ENCODE results near the gene DCST2.

Gene DCST2

GRCh38 chr1:155070158-155070621 is 36.6 kb upstream of the DCST2 start:
- DNase-seq (ENCODE audit: low read depth in 1 of 2, low spot score in 1 of 2), result no peak

GRCh38 chr1:155069551-155070157 is 36.1 kb upstream of the DCST2 start:
- no peak for DNase-seq (ENCODE audit: low read depth in 1 of 2, low spot score in 1 of 2)

- no peak for DNase-seq (ENCODE audit: low read depth in 1 of 2, low spot score in 1 of 2)
Observed at GRCh38 chr1:155068599-155068998, 35.0 kb upstream of the DCST2 start.

- DNase-seq (ENCODE audit: low read depth in 1 of 2, low spot score in 1 of 2), result no peak
Observed at GRCh38 chr1:155066777-155067176, 33.2 kb upstream of the DCST2 start.

DNA sequence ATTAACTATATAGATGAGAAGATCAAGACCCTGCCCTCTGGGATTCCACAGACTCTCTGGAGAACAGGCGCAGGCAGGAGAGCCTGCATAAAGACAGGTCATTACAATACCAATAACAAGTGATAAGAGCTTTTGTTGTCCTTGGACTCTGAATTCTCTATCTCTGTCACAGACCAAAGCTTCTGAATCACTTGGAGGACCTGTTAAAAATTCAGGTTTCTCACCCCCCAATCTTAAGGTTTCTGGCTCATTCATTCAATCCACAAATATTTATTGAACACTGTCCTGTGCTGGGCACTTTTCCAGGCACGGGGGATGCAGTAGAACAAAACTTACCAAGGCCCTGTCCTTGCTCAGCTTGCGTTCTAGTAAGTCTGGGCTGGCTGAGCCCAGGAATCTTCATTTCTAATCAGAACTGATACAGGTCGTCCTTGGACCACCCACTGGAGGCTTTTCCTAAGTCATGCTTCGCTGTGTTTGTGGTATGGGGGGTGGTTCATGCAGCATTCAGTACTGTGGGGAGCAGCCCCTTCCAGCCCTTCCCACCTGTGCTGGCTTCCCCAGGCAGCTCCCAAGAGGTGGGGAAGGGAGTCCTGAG is 31.4 kb upstream of the DCST2 start:
- no peak for DNase-seq (ENCODE audit: low read depth in 1 of 2, low spot score in 1 of 2)

GRCh38 chr1:155064111-155064831 is 30.7 kb upstream of the DCST2 start:
- DNase-seq (ENCODE audit: low read depth in 1 of 2, low spot score in 1 of 2), result no peak

GRCh38 chr1:155063550-155064110 is 30.0 kb upstream of the DCST2 start, which contains the start of gene EFNA4:
EFNA4 (plus strand) TSS chr1:155063740; CDS start chr1:155063824, 84 bp downstream.
- peak; percentile 62 to 69 for DNase-seq (ENCODE audit: low read depth in 1 of 2, low spot score in 1 of 2)

DNA sequence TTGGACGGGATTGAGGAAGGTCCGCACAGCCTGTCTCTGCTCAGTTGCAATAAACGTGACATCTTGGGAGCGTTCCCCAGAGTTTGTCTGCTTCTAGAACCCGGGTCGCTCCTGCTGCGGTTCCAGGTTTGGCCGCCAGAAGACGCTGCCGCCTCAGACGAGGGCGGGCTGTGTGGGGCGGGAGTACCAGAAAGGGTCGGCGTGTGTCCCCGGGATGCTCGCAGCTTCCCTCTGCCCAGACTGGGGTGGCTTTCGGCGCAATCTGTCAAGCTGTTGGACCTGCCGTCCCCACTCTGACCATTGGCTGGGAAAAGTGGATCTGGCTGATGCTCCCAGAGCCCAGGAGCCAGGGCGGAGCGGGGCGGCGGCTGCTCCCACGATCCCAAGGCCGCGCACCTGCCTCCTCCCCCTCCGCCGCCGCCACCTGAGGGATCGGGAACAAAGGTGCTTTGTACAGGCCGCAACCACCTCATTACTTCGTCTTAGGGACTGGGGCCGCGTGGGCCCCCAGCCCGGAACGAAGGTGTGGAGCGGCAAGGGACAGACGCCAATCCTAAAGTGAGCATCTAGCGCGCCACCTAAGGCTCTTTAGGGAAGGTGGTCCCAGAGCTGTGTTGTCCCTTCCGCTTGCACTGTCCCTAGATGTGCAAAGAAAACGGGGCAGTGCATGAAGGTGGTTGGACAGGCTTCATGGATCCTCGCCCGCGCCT is 29.3 kb upstream of the DCST2 start:
- peak in 1 of 2 donors; percentile 60 for DNase-seq (ENCODE audit: low read depth in 1 of 2, low spot score in 1 of 2)

DNA sequence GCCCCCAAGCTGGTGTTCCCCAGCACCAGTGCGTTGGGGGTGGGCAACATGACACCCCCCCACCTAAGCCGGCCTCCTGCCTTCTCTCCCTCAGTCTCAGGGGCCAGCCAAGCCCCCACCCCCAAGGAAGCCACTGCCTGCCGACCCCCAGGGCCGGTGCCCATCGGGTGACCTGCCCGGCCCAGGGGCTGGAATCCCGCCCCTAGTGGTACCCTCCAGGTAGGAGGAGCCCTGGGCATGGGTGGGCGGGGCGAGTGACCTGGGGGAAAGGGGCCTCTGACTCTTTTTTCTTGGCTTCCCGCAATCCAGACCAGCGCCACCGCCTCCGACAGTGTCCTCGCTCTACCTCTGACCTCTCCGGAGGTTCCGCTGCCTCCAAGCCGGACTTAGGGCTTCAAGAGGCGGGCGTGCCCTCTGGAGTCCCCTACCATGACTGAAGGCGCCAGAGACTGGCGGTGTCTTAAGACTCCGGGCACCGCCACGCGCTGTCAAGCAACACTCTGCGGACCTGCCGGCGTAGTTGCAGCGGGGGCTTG is 28.6 kb upstream of the DCST2 start:
- no peak for DNase-seq (ENCODE audit: low read depth in 1 of 2, low spot score in 1 of 2)

- DNase-seq (ENCODE audit: low read depth in 1 of 2, low spot score in 1 of 2), result peak; percentile 89 to 97
Observed at GRCh38 chr1:155061381-155062150, 28.0 kb upstream of the DCST2 start.

GRCh38 chr1:155060736-155061135 is 27.2 kb upstream of the DCST2 start:
- DNase-seq (ENCODE audit: low read depth in 1 of 2, low spot score in 1 of 2), result no peak

GRCh38 chr1:155057788-155058211 is 24.2 kb upstream of the DCST2 start:
- DNase-seq (ENCODE audit: low read depth in 1 of 2, low spot score in 1 of 2), result no peak

DNA sequence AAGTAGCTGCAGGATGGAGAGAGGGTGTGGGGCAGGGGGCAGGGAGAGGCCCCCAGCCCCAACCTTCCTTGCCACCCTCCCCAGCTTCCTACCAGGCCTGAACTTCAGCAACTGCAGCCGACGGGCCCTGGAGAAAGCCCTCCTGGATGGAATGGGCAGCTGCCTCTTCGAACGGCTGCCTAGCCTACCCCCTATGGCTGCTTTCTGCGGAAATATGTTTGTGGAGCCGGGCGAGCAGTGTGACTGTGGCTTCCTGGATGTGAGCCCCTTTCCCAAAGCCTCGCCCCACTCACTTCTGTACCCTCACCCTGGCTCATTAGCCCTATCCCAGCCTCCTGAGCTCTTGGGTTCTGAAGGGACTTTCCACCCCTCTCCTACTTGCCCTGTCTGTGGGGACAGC is 23.5 kb upstream of the DCST2 start:
- DNase-seq (ENCODE audit: low read depth in 1 of 2, low spot score in 1 of 2), result no peak

DNA sequence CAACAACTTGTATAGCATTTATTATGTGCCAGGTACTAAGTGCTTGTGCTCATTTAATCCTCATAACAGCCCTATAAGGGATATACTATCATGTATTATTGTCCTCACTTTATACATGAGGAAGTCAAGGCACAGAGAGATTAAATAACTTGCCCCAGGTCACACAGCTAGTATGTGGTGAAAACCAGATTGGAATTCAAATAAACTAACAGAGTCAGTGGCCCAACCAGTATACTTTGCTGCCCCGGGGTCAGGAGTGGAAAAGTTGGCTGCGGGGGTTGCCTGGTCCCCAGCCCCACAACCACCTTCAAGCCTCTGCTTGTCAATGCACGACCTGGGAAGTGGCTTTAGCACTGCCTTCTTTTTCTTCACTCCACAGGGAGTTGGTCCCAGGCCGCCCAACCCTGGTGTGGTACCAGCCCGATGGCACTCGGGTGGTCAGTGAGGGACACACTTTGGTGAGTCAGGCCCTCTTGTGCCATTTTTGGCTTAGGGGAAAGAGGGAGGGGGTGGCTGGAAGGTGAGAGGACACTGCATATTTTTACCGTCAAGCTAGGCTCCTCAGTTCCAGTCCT is 20.0 kb upstream of the DCST2 start:
- no peak for DNase-seq (ENCODE audit: low read depth in 1 of 2, low spot score in 1 of 2)

DNA sequence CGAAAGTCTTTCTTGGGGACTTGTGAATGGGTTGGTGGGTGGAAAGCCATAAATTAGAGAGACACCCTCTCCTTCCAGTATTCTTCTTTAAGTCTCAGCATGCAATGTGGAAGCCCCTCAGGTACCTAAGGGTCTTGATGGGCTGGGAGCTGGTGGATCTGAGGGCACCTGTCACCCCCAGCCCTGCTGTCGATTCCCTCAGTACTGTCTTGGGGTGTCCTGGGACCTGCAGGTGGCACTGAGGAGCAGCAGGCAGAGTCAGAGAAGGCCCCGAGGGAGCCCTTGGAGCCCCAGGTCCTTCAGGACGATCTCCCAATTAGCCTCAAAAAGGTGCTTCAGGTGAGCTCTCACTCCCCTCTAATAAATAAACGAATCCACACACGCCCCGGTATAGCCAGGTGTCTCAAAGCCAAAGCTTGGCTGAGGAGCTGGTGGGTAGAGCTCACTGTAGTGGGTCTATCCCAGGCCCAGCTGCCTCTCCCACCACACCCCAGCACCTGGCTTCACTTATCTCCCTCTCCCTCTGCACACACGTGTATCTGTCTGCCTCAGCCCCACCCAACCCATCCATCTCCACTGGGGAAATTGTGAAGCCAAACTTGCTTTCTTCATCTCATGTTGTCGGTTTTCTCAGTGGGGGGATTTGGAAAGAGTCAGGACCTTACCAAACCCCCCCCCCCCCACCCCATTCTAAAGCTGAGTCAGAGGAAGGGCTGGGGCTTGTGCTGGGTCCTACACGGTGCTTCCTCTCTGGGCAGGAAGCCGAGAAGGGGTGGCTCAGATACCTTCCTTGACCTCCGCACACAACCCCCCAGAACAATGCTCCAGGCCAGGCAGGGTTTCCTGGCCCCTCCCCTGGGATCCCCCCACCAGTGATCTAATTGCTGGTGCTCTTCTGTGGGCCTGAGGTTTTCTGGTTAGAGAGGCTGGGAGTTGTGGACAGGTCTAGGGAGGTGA is 19.1 kb upstream of the DCST2 start:
- DNase-seq (ENCODE audit: low read depth in 1 of 2, low spot score in 1 of 2), result no peak

GRCh38 chr1:155051777-155052398 is 18.3 kb upstream of the DCST2 start:
- DNase-seq (ENCODE audit: low read depth in 1 of 2, low spot score in 1 of 2), result peak in 1 of 2 donors; percentile 20

- no peak for DNase-seq (ENCODE audit: low read depth in 1 of 2, low spot score in 1 of 2)
Observed at GRCh38 chr1:155051342-155051776, 17.8 kb upstream of the DCST2 start.

Data from activated T-helper 1 cell treated with anti-CD3 and anti-CD28 coated beads, Interleukin-2, amount 50 U/mL, for 16 hours (primary cell).